Tibial nerve (tissue), 4 donors: ENCODE measurements around the gene LRRC25. TPM values are rescaled to one million over a fixed set of nuclear protein-coding genes. Genes with fewer than 3 reads are reported as not detected.
A peak's percentile ranks its signal among the peaks of the same experiment; 100 is the strongest.

ENCODE experiments used
- DNase-seq, 2 donors: peaks; one replicate each; pipeline ENCODE4 v3.0.0-alpha.2; 2019; ENCODE audit warnings: low spot score in 2 of 2
- H3K27ac ChIP-seq, 4 donors: fragments of 200-600 bp; sonication (generic) in 3 of 4; one replicate each; pipeline ENCODE4 v1.5.1; 2017 to 2019; ENCODE audit warnings: mild to moderate bottlenecking in 1 of 4
- H3K27me3 ChIP-seq, 2 donors: fragments of 200-600 bp; sonication (generic) in 1 of 2; one replicate each; pipeline versions ENCODE4 v1.5.1 to v1.6.0; 2017 to 2019
- H3K36me3 ChIP-seq, 3 donors: fragments of 200-600 bp; sonication (generic); one replicate each; pipeline ENCODE4 v1.5.1; 2018 to 2019
- H3K4me1 ChIP-seq, 4 donors: fragments of 200-600 bp; sonication (generic) in 3 of 4; one replicate each; pipeline ENCODE4 v1.5.1; 2017 to 2019
- H3K4me3 ChIP-seq, 4 donors: fragments of 200-600 bp; sonication (generic) in 3 of 4; one replicate each; pipeline ENCODE4 v1.5.1; 2017 to 2019; ENCODE audit warnings: mild to moderate bottlenecking in 1 of 4, moderate library complexity in 1 of 4
- H3K9me3 ChIP-seq, 4 donors: fragments of 200-600 bp; sonication (generic) in 3 of 4; one replicate each; pipeline ENCODE4 v1.5.1; 2017 to 2019
- EP300 ChIP-seq, 2 donors: sonication (generic); formaldehyde crosslinking; IDR thresholded peaks; one replicate each; pipeline ENCODE4 v1.6.1; 2017; ENCODE audit warnings: antibody characterized with exemption in 2 of 2, mild to moderate bottlenecking in 1 of 2
- POLR2A ChIP-seq, 2 donors: fragments of 450-650 bp; IDR thresholded peaks; one replicate each; pipeline ENCODE4 v1.6.1; 2017; ENCODE audit warnings: antibody characterized with exemption in 2 of 2, mild to moderate bottlenecking in 2 of 2, moderate library complexity in 2 of 2
- WGBS, 2 donors: methylation state at CpG; one replicate each; pipeline ENCODE4 v1.1.5; 2018; 5-methylcytosine and 5-hydroxymethylcytosine counted together
- total RNA-seq, 4 donors: library from RNA; depleted of rRNA; stranded (reverse); fragments of >200 nt; gene quantifications; one replicate each; pipeline ENCODE4 v1.1.0, GENCODE V29; 2016
- TF ChIP-seq, protein P1 (sequence below), 5 experiments: fragments of 200-600 bp in 3 of 5; fragments of 450-650 bp in 2 of 5; sonication (generic) in 3 of 5; IDR thresholded peaks; one replicate each; pipeline ENCODE4 v1.5.1; 2016 to 2019; ENCODE audit warnings: antibody characterized with exemption in 5 of 5, mild to moderate bottlenecking in 3 of 5, moderate library complexity in 2 of 5

LRRC25 gene
- total RNA-seq, 4 donors from 2014 or later: 9.0 to 13.8 (median 9.8) TPM

DNA sequence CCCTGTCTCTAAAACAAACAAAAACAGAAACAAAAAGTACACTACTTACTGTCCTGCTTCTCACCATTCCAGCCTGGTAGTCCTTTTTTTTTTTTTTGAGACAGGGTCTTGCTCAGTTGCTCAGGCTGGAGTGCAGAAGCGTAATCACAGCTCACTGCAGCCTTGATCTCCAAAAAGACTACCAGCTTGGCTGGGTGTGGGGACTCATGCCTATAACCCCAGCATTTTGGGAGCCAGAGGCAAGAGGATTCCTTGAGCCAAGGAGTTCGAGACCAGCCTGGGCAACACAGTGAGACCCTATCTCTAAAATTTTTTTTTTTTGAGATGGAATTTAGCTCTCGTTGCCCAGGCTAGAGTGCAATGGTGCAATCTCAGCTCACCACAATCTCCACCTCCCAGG is 16.6 kb downstream of the LRRC25 start:
- no peaks in the 10 kb centered on the region for H3K36me3 ChIP-seq
- TF ChIP-seq, protein P1, sequence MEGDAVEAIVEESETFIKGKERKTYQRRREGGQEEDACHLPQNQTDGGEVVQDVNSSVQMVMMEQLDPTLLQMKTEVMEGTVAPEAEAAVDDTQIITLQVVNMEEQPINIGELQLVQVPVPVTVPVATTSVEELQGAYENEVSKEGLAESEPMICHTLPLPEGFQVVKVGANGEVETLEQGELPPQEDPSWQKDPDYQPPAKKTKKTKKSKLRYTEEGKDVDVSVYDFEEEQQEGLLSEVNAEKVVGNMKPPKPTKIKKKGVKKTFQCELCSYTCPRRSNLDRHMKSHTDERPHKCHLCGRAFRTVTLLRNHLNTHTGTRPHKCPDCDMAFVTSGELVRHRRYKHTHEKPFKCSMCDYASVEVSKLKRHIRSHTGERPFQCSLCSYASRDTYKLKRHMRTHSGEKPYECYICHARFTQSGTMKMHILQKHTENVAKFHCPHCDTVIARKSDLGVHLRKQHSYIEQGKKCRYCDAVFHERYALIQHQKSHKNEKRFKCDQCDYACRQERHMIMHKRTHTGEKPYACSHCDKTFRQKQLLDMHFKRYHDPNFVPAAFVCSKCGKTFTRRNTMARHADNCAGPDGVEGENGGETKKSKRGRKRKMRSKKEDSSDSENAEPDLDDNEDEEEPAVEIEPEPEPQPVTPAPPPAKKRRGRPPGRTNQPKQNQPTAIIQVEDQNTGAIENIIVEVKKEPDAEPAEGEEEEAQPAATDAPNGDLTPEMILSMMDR (IDR thresholded peaks at IDR 0.05): no peak
- TF ChIP-seq POLR2A (IDR thresholded peaks at IDR 0.05): no peak
- TF ChIP-seq EP300 (IDR thresholded peaks at IDR 0.05): no peak
- peaks cover 0 to 47% (median 6%) of the 10 kb centered on the region in 4 donors for H3K4me1 ChIP-seq
- no peaks in the 10 kb centered on the region for H3K27me3 ChIP-seq
- no peak overlapping the region for H3K4me3 ChIP-seq
- peak overlapping the region; percentile 56 to 85 (median 68) for H3K27ac ChIP-seq
- 65 to 74% methylated on average over 3 of the region's 3 CpGs for WGBS, 2 donors
- H3K9me3 ChIP-seq: no peaks in the 10 kb centered on the region
- no peak for DNase-seq

DNA sequence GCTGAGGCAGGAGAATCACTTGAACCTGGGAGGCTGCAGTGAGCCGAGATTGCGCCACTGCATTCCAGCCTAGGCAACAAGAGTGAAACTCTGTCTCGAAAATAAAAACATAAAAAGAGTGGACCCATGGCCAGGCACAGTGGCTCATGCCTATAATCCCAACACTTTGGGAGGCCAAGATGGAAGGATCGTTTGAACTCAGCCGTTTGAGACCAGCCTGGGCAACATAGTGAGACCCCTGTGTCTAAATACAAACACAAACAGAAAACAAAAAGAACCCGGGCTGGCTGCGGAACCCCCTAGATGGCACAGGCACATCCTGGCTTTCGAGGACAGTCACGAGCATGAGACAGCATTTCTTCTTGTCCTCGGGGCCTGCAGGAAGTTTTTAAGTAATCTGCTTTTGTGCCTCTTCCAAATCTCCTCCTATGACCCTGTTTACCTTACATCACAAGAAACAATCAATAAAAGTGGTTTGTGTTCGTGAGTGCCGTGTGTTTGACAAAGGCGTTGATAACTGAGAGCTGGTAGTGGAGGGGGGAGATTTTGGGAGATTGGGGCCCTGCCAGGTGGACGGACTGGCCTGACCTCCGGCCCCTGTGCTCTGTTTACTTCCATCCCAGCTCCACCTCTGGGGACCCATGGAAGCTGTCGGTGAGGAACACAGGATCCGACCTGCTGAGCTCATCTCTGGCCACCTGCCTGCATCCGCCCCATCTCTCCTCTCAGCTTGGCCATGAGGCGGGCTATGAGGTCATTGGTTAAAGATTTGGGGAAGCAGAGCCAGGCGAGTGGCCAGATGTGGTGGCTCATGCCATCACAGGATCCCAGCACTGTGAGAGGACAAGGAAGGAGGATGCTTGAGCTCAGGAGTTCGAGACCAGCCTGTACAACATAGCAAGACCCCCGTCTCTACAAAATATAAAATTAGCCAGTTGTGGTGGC is 17.3 kb downstream of the LRRC25 start:
- peak overlapping the region; percentile 56 to 85 (median 75) for H3K27ac ChIP-seq
- no peaks in the 10 kb centered on the region for H3K9me3 ChIP-seq
- TF ChIP-seq, protein P1 (IDR thresholded peaks at IDR 0.05): no peak
- no peak for TF ChIP-seq POLR2A (IDR thresholded peaks at IDR 0.05)
- peak; percentile 42 to 81 for TF ChIP-seq EP300 (IDR thresholded peaks at IDR 0.05)
- H3K4me3 ChIP-seq: no peak overlapping the region
- no peaks in the 10 kb centered on the region for H3K36me3 ChIP-seq
- no peaks in the 10 kb centered on the region for H3K27me3 ChIP-seq
- H3K4me1 ChIP-seq: peaks cover 0 to 50% (median 8%) of the 10 kb centered on the region in 4 donors
- DNase-seq: peak; percentile 93 to 96
- 48 to 50% methylated on average over 22 of the region's 22 CpGs for WGBS, 2 donors

DNA sequence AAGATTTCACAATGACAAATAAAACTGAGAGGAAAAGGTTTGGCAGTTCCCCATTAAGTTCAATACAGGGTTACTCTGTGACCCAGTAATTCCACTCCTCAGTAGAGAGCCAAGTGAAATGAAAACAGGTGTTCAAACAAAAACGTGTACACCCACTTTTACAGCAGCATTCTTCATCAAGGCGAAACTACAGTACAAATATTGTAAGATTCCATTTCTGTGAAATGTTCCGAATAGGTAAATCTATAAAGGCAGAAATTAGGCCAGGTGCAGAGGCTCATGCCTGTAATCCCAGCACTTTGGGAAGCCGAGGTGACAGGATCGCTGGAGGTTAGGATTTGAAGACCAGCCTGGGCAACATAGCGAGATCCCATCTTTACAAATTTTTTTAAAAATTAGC is 20.4 kb downstream of the LRRC25 start:
- no peaks in the 10 kb centered on the region for H3K27me3 ChIP-seq
- no peaks in the 10 kb centered on the region for H3K36me3 ChIP-seq
- no peak for TF ChIP-seq POLR2A (IDR thresholded peaks at IDR 0.05)
- TF ChIP-seq EP300 (IDR thresholded peaks at IDR 0.05): peak in 1 of 2 donors; percentile 30
- no peaks in the 10 kb centered on the region for H3K9me3 ChIP-seq
- H3K4me3 ChIP-seq: no peak overlapping the region
- 67 to 78% methylated on average over 6 of the region's 6 CpGs for WGBS, 2 donors
- H3K27ac ChIP-seq: peak overlapping the region in 1 of 4 donors; percentile 39
- DNase-seq: no peak
- peaks cover 0 to 69% (median 25%) of the 10 kb centered on the region in 4 donors for H3K4me1 ChIP-seq

DNA sequence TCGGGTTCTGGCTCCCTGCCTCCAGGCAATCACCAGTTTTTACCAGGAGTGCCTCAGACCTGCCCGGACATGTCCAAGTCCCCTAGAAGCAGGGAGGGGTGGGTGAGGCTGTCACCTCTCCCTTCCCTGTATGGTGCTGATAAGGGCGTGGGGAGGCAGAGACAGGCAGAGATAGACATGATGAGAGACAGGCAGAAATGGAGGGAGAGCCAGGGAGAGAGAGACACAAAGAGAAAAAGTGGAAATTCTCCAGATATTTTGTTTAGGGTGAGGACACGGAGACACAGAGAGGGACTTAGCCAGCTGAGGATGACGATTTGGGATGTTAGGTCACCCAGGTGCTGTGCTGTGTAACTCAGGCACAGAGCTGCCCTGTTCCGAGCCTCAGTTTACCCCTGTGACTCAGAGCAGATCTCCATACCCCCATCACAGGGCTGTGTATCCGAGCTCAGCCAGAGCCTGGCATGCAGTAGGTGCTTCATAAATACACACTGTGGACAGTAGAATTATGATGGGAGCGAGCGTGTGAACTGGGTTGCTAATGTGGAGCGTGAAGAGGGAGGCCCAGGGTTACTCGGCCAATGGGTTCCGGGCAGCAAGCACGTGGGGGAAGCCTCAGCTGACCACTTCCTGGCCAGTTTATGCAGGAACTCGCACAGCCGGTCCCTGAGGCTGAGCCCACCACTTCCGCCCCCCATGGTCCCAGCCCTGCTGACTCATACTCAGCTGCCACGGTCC is 23.4 kb downstream of the LRRC25 start:
- H3K4me1 ChIP-seq: peaks cover 0 to 47% (median 19%) of the 10 kb centered on the region in 4 donors
- no peak overlapping the region for H3K4me3 ChIP-seq
- H3K27ac ChIP-seq: peak overlapping the region; percentile 72 to 92 (median 79)
- H3K27me3 ChIP-seq: no peaks in the 10 kb centered on the region
- 31 to 33% methylated on average over 12 to 13 of the region's 17 CpGs for WGBS, 2 donors
- DNase-seq: peak; percentile 83 to 92
- TF ChIP-seq POLR2A (IDR thresholded peaks at IDR 0.05): peak in 1 of 2 donors; percentile 21
- TF ChIP-seq EP300 (IDR thresholded peaks at IDR 0.05): peak; percentile 80 to 90
- TF ChIP-seq, protein P1 (IDR thresholded peaks at IDR 0.05): no peak
- H3K9me3 ChIP-seq: no peaks in the 10 kb centered on the region
- H3K36me3 ChIP-seq: peaks cover 0 to 5% (median 0%) of the 10 kb centered on the region in 3 donors

DNA sequence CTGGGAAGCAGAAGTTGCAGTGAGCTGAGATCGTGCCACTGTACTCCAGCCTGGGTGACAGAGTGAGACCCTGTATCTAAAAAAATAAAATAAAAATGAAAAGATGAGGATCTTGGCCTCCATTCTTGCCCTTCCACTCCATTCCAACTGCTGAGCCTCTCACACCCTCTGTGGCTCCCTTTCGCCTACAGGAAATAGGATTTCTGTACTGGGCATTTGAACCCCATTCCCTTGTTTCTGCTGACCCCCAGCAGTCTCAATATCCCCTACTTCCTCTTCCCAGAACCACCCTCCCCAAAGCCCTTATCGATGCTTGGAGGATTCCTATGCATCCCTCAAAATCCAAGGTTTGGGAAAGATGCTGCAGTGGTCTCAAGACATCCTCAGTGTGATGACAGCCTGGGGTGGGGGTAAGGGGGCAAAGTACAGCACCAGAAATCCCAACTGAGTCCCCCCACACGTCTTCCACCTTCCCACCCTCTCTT is 24.0 kb downstream of the LRRC25 start:
- Histone ChIP-seq H3K27ac (peak overlapping the region; percentile 72 to 92 (median 79)), H3K4me3 (no peak overlapping the region), H3K4me1 (peaks cover 0 to 41% (median 19%) of the 10 kb centered on the region in 4 donors), H3K9me3 (no peaks in the 10 kb centered on the region), H3K36me3 (peaks cover 0 to 7% (median 0%) of the 10 kb centered on the region in 3 donors), H3K27me3 (no peaks in the 10 kb centered on the region)
- DNase-seq: no peak
- TF ChIP-seq, protein P1 (IDR thresholded peaks at IDR 0.05): no peak
- TF ChIP-seq POLR2A (IDR thresholded peaks at IDR 0.05) (no peak), EP300 (IDR thresholded peaks at IDR 0.05) (no peak)
- 58 to 62% methylated on average over 4 of the region's 4 CpGs for WGBS, 2 donors
